ENCODE measurements around the gene SMTNL2. TPM values are rescaled to one million over a fixed set of nuclear protein-coding genes. Genes with fewer than 3 reads are reported as not detected.

SMTNL2 gene
- total and polyA plus RNA-seq, 9 of the 15 experiments (the other 6 are each of a cell fraction or from before 2014, with no cell fraction given): not detected

- TF ChIP-seq AFF4 (CRISPR knock-in tag; IDR thresholded peaks at IDR 0.05) (no peak), TFE3 (CRISPR knock-in tag; IDR thresholded peaks at IDR 0.05) (no peak), ATF6 (CRISPR knock-in tag; IDR thresholded peaks at IDR 0.05) (no peak), CEBPG (CRISPR knock-in tag; IDR thresholded peaks at IDR 0.05) (no peak), CEBPG (tag; conservative IDR thresholded peaks at IDR 0.05 in 1 of 2, IDR thresholded peaks at IDR 0.05 in 1 of 2) (no peak), ZNF77 (CRISPR knock-in tag; IDR thresholded peaks at IDR 0.05) (no peak), MEF2A (IDR thresholded peaks at IDR 0.05; ENCODE audit: control insufficient read depth, low read depth, low read length) (no peak)
Observed at GRCh38 chr17:4585638-4585994, 1.3 kb downstream of the SMTNL2 start (continued).
